Keratinocyte (primary cell): Measurements from ENCODE around the gene RBM38.

Source experiments
- EZH2 ChIP-seq: IDR thresholded peaks from one replicate; pipeline ENCODE4 v1.6.1; 2012; ENCODE audit warnings: inconsistent platforms, mild to moderate bottlenecking, low read length, moderate library complexity
- TF ChIP-seq, protein P1 (sequence below), 3 experiments: IDR thresholded peaks in 1 of 3; conservative IDR thresholded peaks in 1 of 3; optimal IDR thresholded peaks in 1 of 3; 2 replicates in 2 of 3; 3 replicates in 1 of 3; pipeline versions ENCODE3 to v1.5.1; 2011; ENCODE audit warnings: low read length in 3 of 3, mild to moderate bottlenecking in 3 of 3, moderate library complexity in 2 of 3, control low read depth in 1 of 3, inconsistent platforms in 1 of 3; ENCODE audit not compliant: insufficient read depth in 2 of 3; ENCODE audit errors: extremely low read depth in 1 of 3

DNA sequence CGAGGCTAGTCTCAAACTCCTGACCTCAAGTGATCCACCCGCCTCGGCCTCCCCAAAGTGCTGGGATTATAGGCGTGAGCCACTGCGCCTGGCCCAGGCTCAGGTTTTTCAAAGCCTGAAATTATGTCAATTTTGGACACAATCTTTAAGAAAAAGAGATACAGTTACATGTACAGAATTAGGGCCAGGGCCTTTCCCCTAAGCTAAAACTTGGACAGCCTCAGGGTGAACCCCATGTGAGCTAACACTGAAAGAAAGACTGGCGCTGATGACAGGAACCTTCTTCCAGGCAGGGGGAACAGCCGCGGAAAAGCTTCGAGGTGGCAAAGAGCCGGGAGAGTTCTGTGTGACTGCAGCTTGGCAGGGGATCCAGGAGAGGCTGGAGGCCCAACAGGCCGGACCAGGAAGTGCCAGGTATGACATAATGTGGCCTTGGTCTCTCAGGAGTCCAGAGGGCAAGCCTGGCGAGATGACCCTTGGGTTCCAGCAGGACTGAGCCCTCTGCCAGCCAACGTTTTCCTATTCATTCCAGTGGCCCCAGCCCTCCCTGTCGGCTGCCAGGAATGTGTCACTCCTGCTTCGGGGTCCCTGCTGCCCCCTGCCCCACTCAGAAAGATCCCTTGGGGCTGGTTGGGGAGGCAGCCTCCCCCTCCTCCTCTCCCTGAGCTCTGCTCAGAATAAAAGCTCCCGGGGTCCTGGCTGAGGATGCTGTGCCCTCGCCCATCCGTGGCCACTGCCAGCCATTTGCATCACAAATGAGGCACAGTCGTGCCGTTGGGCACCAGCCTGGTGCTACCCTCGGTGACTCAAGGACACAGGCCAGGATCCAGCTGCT is 37.3 kb downstream of the RBM38 start:
- no peak for TF ChIP-seq EZH2
- TF ChIP-seq, protein P1, sequence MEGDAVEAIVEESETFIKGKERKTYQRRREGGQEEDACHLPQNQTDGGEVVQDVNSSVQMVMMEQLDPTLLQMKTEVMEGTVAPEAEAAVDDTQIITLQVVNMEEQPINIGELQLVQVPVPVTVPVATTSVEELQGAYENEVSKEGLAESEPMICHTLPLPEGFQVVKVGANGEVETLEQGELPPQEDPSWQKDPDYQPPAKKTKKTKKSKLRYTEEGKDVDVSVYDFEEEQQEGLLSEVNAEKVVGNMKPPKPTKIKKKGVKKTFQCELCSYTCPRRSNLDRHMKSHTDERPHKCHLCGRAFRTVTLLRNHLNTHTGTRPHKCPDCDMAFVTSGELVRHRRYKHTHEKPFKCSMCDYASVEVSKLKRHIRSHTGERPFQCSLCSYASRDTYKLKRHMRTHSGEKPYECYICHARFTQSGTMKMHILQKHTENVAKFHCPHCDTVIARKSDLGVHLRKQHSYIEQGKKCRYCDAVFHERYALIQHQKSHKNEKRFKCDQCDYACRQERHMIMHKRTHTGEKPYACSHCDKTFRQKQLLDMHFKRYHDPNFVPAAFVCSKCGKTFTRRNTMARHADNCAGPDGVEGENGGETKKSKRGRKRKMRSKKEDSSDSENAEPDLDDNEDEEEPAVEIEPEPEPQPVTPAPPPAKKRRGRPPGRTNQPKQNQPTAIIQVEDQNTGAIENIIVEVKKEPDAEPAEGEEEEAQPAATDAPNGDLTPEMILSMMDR (optimal IDR thresholded peaks at IDR 0.05 in 1 of 3, IDR thresholded peaks at IDR 0.05 in 1 of 3, conservative IDR thresholded peaks at IDR 0.05 in 1 of 3; ENCODE audit: extremely low read depth in 1 of 3, insufficient read depth in 2 of 3, low read length in 3 of 3) = no peak
